Lower leg skin (tissue), 4 donors: ENCODE results near the gene FANCF. TPM values are rescaled to one million over a fixed set of nuclear protein-coding genes. Genes with fewer than 3 reads are reported as not detected.

Experiments used
- DNase-seq, 2 donors: peaks; one replicate each; pipeline ENCODE4 v3.0.0-alpha.2; 2019; ENCODE audit warnings: low spot score in 2 of 2
- H3K4me3 ChIP-seq: fragments of 200-600 bp; sonication (generic); 2 replicates; pipeline ENCODE4 v1.5.1; 2017; ENCODE audit warnings: mild to moderate bottlenecking, low read depth; ENCODE audit not compliant: poor library complexity, severe bottlenecking
- POLR2A ChIP-seq, 2 donors: fragments of 450-650 bp; IDR thresholded peaks; one replicate each; pipeline ENCODE4 v1.6.1; 2016 to 2017; ENCODE audit warnings: antibody characterized with exemption in 2 of 2, mild to moderate bottlenecking in 1 of 2, moderate library complexity in 1 of 2
- whole genome bisulfite sequencing, 2 donors: methylation state at CpG; one replicate each; pipeline ENCODE4 v1.1.5; 2018; 5-methylcytosine and 5-hydroxymethylcytosine counted together
- intact Hi-C: fragments of 100-400 bp; cut with DNase I; formaldehyde crosslinking; loops from one replicate; pipeline ENCODE4 v1.15.0; 2023; ENCODE audit warnings: low total_unique reads
- total RNA-seq, 4 donors: library from RNA; depleted of rRNA; stranded (reverse); fragments of >200 nt; gene quantifications; one replicate each; pipeline ENCODE4 v1.1.0, GENCODE V29; 2016
- TF ChIP-seq, protein P1 (sequence below), 3 donors: fragments of 450-650 bp; IDR thresholded peaks; one replicate each; pipeline ENCODE4 v1.5.1; 2016; ENCODE audit warnings: antibody characterized with exemption in 3 of 3, mild to moderate bottlenecking in 3 of 3, moderate library complexity in 2 of 3

The FANCF gene
- total RNA-seq, 4 donors from 2014 or later, result 6.6 to 12.6 (median 8.6) TPM

DNA sequence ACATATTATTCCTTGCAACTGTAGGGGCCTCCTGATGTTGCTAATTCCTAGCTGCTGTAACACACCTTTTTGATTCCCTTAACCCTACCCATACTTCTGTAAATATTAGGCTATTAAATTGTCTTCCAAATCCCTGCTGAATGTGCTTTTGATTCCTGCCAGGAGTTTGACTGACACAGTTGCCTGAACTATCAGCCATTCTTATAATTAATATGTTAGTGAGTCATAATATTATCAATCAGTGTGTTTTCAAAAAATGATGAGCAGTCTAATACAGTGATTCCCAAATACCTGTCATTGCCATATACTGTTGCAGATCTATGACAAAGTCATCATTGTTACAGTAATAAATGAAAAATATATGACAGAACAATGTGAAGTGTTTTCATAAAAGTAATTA is 15.9 kb upstream of the FANCF start:
- no peak overlapping the region for H3K4me3 ChIP-seq
- no peak for TF ChIP-seq POLR2A (IDR thresholded peaks at IDR 0.05)
- no peak for DNase-seq
- intact Hi-C loops, result no loop called here

DNA sequence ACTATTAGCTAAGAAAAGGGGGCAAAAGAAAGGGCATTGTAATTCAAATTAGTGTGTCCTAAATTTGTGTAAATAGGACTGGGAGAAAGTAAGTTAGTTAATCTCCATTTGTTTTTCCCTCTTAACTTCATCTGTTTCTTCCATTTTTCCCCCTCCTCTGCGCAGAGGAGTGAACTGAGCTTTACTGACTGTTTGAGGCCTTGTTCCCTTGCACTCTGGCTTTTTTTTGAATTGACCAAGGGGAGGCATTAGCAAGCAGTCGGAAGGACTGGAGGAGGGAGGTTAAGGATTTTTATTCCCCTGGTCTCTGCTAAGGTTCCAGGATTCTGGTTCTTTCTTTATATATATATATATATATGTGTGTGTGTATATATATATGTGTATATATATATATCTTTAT is 15.2 kb upstream of the FANCF start:
- WGBS, 2 donors, result 95 to 96% methylated on average over 2 of the region's 2 CpGs
- no peak for DNase-seq
- H3K4me3 ChIP-seq, result no peak overlapping the region
- intact Hi-C loops, result no loop called here
- TF ChIP-seq, protein P1, sequence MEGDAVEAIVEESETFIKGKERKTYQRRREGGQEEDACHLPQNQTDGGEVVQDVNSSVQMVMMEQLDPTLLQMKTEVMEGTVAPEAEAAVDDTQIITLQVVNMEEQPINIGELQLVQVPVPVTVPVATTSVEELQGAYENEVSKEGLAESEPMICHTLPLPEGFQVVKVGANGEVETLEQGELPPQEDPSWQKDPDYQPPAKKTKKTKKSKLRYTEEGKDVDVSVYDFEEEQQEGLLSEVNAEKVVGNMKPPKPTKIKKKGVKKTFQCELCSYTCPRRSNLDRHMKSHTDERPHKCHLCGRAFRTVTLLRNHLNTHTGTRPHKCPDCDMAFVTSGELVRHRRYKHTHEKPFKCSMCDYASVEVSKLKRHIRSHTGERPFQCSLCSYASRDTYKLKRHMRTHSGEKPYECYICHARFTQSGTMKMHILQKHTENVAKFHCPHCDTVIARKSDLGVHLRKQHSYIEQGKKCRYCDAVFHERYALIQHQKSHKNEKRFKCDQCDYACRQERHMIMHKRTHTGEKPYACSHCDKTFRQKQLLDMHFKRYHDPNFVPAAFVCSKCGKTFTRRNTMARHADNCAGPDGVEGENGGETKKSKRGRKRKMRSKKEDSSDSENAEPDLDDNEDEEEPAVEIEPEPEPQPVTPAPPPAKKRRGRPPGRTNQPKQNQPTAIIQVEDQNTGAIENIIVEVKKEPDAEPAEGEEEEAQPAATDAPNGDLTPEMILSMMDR (IDR thresholded peaks at IDR 0.05), result no peak
- TF ChIP-seq POLR2A (IDR thresholded peaks at IDR 0.05), result no peak

DNA sequence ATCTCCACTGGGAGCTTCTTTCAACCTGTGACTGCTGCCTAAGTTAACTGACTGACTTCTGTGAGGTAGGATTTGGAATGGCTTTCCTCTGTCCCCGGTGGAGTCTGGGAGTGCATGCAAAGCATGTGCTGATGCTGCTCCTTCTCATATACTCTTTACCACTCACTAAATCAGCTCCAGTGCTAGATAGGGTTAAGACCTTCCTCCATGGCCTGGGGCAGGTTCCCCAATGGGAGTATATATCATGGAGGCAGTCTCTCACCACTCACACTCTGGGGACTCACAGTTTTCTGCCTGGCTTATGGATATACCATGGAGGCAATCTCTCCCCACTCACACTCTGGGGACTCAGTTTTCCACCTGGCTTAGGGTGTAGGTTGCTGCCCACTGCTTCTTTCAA is 10.1 kb upstream of the FANCF start:
- TF ChIP-seq, protein P1 (IDR thresholded peaks at IDR 0.05), result no peak
- no peak for TF ChIP-seq POLR2A (IDR thresholded peaks at IDR 0.05)
- intact Hi-C loops, result no loop called here
- DNase-seq, result no peak
- no peak overlapping the region for H3K4me3 ChIP-seq
- WGBS, 2 donors, result 0% methylated on average over 1 of the region's 1 CpG

DNA sequence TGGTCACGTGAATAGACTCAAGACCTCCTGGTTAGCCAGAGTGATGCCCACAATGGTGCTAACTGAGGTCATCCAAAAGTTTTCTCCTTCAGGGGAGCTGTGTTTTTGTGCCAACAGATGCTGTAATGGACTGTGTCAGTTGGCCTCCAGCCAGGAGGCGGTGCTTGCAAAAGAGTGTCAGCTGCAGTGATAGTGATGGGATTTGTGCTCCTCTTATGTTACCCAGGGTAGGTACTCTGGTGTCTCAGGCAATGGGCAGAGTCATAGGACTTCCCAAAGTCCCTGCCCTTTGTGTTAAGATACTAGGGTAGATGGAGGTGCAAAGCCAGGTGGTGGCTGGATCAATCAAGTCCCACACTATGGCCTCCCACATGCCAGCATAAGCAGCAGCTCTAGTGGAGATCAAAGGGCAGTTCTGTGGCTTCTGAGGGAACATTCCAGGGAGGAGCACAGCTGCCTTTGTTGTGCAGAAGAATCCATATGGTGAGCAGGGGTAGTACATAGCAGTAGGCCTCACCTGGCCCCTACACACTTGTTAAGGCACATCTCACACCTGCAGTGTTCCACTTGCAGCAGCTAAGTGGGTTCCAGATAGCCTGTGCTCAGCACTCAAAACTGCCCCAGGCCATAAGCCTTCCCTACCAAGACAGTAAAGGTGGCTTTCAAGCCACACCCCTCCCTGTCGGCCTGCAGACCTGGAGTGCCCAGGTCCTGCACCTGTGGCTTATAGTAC is 9.4 kb upstream of the FANCF start:
- intact Hi-C loops, result no loop called here
- WGBS, 2 donors, result 78 to 88% methylated on average over 3 of the region's 3 CpGs
- TF ChIP-seq, protein P1 (IDR thresholded peaks at IDR 0.05), result no peak
- TF ChIP-seq POLR2A (IDR thresholded peaks at IDR 0.05), result no peak
- no peak for DNase-seq
- no peak overlapping the region for H3K4me3 ChIP-seq

DNA sequence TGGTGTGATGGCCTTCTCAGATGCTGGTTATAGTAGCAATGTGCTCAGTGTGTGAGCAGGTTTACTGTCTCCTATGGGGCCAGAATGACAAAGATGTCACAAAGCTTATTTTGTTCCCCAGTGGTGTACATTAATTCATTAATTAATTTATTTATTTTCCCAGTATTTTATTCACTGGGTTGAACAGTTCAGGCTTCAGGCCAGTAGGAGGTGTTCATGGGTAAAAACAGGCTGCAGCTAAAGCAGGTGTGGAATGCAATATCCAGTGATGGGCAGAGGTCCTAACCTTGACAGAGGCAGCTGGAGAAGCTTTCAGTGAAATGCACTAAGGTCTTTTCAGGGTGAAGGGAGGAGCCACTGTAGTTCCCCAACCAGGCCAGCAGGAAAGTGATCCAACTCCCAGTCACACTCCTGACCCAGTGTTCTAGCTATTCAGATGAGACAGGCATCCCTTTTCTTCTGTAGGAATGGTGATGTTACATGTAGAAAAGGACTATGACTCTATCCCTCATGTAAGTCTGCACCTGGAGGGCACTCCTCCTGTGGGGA is 7.8 kb upstream of the FANCF start:
- intact Hi-C loops, result no loop called here
- DNase-seq, result no peak
- no peak overlapping the region for H3K4me3 ChIP-seq
- TF ChIP-seq POLR2A (IDR thresholded peaks at IDR 0.05), result no peak
- TF ChIP-seq, protein P1 (IDR thresholded peaks at IDR 0.05), result no peak

DNA sequence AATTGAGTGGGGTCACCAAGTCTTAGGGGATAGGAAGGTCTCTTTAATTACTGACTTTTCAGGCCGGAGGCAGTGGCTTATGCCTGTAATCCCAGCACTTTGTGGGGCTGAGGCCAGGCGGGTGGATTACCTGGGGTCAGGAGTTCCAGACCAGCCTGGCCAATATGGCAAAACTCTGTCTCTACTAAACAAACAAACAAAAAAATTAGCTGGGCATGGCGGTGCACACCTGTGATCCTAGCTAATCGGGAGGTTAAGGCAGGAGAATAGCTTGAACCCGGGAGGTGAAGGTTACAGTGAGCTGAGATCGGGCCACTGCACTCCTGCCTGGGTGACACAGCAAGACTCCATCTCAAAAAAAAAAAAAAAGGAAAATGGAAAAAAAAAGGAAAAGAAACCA is 1.8 kb upstream of the FANCF start:
- TF ChIP-seq, protein P1 (IDR thresholded peaks at IDR 0.05), result no peak
- no peak for TF ChIP-seq POLR2A (IDR thresholded peaks at IDR 0.05)

More for the DNA sequence above, 1.8 kb upstream of the FANCF start:
- intact Hi-C loops, result no loop called here
- H3K4me3 ChIP-seq, result no peak overlapping the region
- WGBS, 2 donors, result 96 to 97% methylated on average over 6 of the region's 6 CpGs
- no peak for DNase-seq
